ENCODE results near the gene TADA2B. TPM values are rescaled to one million over a fixed set of nuclear protein-coding genes. Genes with fewer than 3 reads are reported as not detected.

TADA2B gene
- polyA plus RNA-seq, 2 of the 4 experiments (the other 2 are of a cell fraction), result 6.7 to 10.8 TPM

GRCh38 chr4:7066006-7066405, 22.8 kb downstream of the TADA2B start:
- POLR2A ChIA-PET, result no interaction called here
- H3K4me1 ChIP-seq, result peaks cover 19% of the 10 kb centered on the region; the same call in 2 of the 3 replicates
- no peaks in the 10 kb centered on the region for H3K9me3 ChIP-seq
- ATAC-seq (no peak), FAIRE-seq (no peak), DNase-seq (ENCODE audit: low read depth in 1 of 2, low spot score in 1 of 2) (no peak)
- 91% methylated on average over 11 of the region's 11 CpGs for WGBS (ENCODE audit: missing lambda C conversion rate)
- H3K27ac ChIP-seq, result no peak overlapping the region
- CTCF ChIA-PET, result interaction anchor here (1.1 to 6.3 kb wide), 3 partner anchors 11 to 92 kb away, joined by 3 to 36 read pairs (median 7); partner anchors contain the start of gene TADA2B
- peak overlapping the region; percentile 83; the same call in 2 of the 3 replicates for H3K4me3 ChIP-seq
- H3K4me2 ChIP-seq, result peak overlapping the region; percentile 90
- TF ChIP-seq CEBPB (IDR thresholded peaks at IDR 0.05), result no peak
- no peak for TF ChIP-seq ESRRA (IDR thresholded peaks at IDR 0.05; ENCODE audit: borderline replicate concordance, low read length)
- no peak for TF ChIP-seq NR3C1 (IDR thresholded peaks at IDR 0.05)
- TF ChIP-seq, protein P1, sequence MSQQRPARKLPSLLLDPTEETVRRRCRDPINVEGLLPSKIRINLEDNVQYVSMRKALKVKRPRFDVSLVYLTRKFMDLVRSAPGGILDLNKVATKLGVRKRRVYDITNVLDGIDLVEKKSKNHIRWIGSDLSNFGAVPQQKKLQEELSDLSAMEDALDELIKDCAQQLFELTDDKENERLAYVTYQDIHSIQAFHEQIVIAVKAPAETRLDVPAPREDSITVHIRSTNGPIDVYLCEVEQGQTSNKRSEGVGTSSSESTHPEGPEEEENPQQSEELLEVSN (IDR thresholded peaks at IDR 0.05; ENCODE audit: borderline replicate concordance, low read depth), result no peak
- TF ChIP-seq ZNF302 (CRISPR knock-in tag; IDR thresholded peaks at IDR 0.05), result no peak
- TF ChIP-seq ZSCAN20 (CRISPR knock-in tag; IDR thresholded peaks at IDR 0.05), result no peak
- no peak for TF ChIP-seq MYC (IDR thresholded peaks at IDR 0.05; ENCODE audit: borderline replicate concordance, low read length)
- TF ChIP-seq ATOH8 (CRISPR knock-in tag; IDR thresholded peaks at IDR 0.05; ENCODE audit: low read depth), result no peak
- TF ChIP-seq, protein P2, sequence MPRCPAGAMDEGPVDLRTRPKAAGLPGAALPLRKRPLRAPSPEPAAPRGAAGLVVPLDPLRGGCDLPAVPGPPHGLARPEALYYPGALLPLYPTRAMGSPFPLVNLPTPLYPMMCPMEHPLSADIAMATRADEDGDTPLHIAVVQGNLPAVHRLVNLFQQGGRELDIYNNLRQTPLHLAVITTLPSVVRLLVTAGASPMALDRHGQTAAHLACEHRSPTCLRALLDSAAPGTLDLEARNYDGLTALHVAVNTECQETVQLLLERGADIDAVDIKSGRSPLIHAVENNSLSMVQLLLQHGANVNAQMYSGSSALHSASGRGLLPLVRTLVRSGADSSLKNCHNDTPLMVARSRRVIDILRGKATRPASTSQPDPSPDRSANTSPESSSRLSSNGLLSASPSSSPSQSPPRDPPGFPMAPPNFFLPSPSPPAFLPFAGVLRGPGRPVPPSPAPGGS (IDR thresholded peaks at IDR 0.05), result no peak
- no peak for TF ChIP-seq GATA3 (IDR thresholded peaks at IDR 0.05; ENCODE audit: borderline replicate concordance)
- TF ChIP-seq SREBF2 (IDR thresholded peaks at IDR 0.05), result no peak
- TF ChIP-seq RAD21 (conservative IDR thresholded peaks at IDR 0.05 in 1 of 2, IDR thresholded peaks at IDR 0.05 in 1 of 2), result no peak
- TF ChIP-seq RARB (CRISPR knock-in tag; IDR thresholded peaks at IDR 0.05), result no peak
- TF ChIP-seq RNF2 (IDR thresholded peaks at IDR 0.05; ENCODE audit: borderline replicate concordance, low read depth), result no peak
- no peak for TF ChIP-seq RFX5 (IDR thresholded peaks at IDR 0.05)
- TF ChIP-seq MAZ (IDR thresholded peaks at IDR 0.05; ENCODE audit: borderline replicate concordance, low read depth, low read length), result no peak
- TF ChIP-seq EP300 (IDR thresholded peaks at IDR 0.05), result no peak
- TF ChIP-seq CBX8 (IDR thresholded peaks at IDR 0.05), result no peak

DNA sequence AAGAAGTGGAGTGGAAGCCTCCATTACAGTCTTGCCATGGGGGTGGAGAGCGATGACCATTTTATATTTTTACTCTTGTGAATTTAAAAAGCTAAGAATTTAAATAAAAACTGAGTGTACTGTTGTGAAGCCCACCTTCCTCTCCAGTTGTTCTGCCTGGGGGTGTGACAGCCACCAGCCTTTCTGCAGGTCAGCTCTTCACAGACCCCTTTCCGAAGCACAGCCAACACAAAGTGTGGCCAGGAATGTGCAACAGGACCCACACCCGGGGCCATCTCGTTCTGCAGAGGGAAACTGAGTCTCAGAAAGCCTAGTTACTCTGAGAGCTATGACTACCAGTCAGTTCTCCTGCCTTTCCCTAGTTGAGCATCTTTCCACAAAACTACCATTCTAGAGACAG, 23.3 kb downstream of the TADA2B start:
- ATAC-seq (no peak), DNase-seq (ENCODE audit: low read depth in 1 of 2, low spot score in 1 of 2) (no peak), FAIRE-seq (no peak)
- H3K4me1 ChIP-seq, result peaks cover 19% of the 10 kb centered on the region; the same call in 2 of the 3 replicates
- peak overlapping the region; percentile 86 to 97; a peak in 4 of 6 replicates for H3K27ac ChIP-seq
- CTCF ChIA-PET, result interaction anchor here (0.7 to 6.3 kb wide), 5 partner anchors 9 to 584 kb away, joined by 3 to 36 read pairs (median 4); partner anchors contain the start of gene TADA2B
- peak overlapping the region; percentile 90 for H3K4me2 ChIP-seq
- H3K4me3 ChIP-seq, result peak overlapping the region; percentile 83
- 57% methylated on average over 4 of the region's 4 CpGs for WGBS (ENCODE audit: missing lambda C conversion rate)
- no peak for TF ChIP-seq SREBF2 (IDR thresholded peaks at IDR 0.05)
- TF ChIP-seq HOXB5 (CRISPR knock-in tag; IDR thresholded peaks at IDR 0.05), result no peak
- TF ChIP-seq RCOR1 (IDR thresholded peaks at IDR 0.05; ENCODE audit: low read depth, low read length), result no peak
- no peak for TF ChIP-seq CHD4 (IDR thresholded peaks at IDR 0.05; ENCODE audit: borderline replicate concordance)
- TF ChIP-seq ZFP36 (IDR thresholded peaks at IDR 0.05; ENCODE audit: borderline replicate concordance, partially characterized antibody), result no peak
- no peak for TF ChIP-seq TFCP2L1 (CRISPR knock-in tag; IDR thresholded peaks at IDR 0.05)
- no peak for TF ChIP-seq RAD21 (conservative IDR thresholded peaks at IDR 0.05 in 1 of 2, IDR thresholded peaks at IDR 0.05 in 1 of 2)
- TF ChIP-seq RNF2 (IDR thresholded peaks at IDR 0.05; ENCODE audit: borderline replicate concordance, low read depth), result no peak
- POLR2A ChIA-PET, result no interaction called here
- no peaks in the 10 kb centered on the region for H3K9me3 ChIP-seq

All from A549 (cell line).